Stimulated activated CD8-positive, alpha-beta memory T cell treated with anti-CD3 and anti-CD28 coated beads, Interleukin-15, amount 100 ng/mL, for 1 hour (primary cell): Measurements from ENCODE around the gene DBH.

Source experiments
- DNase-seq: peaks from one replicate; pipeline ENCODE4 v3.0.0-alpha.2; 2020; ENCODE audit warnings: low read depth

DBH gene

DNA sequence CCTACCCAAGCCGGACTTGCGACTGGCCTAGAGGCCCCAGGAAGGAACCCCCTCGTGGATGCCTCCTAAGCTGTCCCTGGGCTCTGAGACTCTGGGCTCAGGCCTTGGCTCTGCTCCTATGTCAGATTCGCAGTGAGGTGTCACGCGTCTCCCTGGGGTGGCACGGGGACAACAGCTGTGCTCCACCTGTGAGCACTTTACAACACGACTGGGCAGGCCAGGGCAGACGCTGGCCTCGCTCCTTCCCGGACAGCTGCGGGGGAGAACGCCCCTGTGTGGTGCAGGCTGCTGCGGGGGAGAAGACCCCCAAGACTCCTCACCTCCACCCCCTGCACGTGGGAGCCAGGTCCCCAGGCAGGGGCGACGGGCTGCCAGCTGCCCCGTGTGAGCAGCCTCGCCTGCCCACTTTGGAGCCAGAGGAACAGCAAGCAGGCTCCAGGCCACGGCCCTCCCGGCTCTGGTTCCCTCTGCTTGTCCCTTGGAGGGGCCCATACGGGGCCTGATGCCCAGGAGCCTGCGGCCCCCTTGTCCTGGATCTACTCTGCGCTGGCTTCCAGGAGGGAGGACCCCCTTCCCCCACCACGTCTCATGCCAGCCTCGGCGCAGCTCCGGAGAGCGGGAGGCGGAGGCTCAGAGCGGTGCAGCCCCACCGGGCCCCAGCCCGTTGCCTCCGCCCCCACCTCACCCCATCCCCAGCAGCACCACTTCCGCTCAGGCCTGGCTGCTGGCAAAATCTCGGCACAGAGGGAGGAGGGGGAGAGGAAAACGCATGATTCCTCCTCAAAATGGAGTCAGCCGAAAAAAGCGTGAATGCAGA is 66.0 kb downstream of the DBH start:
- no peak for DNase-seq

DNA sequence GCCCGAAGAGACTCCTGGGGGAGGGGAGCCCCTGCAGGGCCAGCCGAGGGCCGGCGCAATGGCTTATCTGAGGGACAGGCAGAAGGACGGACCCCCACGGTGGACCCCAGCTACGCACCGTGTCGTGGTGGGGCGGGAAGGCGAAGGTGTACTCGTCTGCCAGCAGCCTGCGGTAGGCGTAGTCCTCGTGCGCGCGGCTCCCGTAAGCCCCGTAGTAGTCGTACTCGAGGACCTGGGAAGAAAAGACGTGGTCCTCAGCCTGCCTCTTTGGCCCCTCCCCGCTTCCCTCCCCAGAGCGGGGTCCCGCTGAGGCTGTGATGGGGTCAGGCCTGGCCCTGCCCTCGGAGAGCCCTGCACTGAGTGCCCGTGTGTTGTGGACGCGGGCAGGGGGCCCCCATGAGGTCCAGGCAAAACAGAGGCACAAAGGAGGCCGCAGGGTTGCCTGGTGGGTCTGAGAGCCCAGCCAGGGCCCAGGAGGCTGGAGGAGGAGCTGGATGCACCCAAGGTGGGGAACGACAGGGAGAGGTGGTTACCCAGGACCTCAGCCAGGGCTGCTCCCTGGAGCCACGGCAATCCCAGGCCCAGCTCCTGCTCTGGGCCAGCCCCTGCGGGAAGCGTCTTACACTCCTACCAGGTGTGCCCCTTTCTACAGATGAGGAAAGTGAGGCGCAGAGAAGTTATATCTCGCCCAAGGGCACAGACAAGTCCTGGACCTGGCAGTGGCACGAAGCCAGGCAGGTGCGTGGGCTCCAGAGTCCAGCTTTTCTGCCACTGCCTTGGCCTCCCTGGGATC is 66.8 kb downstream of the DBH start:
- DNase-seq, result no peak

DNA sequence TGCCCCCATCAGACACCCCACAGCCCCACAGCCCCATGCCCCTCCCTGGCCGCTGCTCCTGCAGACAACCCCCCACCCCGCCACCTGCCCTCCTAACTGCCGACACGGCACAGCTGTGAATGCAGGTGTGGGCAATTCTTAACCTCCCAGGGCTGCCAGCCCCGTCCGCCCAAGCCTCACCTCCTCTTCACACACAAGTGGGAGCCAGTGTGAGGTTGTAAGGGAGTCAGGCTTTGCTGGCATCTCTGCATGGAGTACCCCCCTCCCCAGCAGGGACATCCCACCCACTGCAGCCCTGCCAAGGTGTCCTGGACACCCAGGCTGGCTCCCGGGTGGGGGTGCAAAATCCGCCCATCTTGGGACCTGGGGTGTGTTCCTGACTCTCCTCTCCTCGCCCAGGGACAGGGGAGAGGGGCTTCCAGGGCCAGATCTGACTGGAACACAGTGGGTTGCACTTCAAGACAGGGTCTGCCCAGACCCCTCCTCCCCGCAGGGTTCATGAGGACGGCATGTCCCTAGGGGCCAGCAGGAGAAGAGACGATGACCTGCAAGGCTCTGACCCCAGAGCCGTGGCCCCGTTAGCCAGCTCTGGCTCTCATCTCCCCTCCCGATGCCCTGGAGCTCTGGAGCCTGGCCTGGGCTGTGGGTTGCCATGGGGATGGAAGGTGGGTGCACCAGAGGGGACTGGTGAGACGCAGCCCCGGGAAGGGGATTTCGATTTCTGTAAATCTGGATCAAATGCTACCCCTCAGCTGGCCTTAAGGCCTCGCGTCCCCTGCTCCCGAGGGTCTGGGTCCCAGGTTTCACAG is 67.6 kb downstream of the DBH start:
- no peak for DNase-seq

DNA sequence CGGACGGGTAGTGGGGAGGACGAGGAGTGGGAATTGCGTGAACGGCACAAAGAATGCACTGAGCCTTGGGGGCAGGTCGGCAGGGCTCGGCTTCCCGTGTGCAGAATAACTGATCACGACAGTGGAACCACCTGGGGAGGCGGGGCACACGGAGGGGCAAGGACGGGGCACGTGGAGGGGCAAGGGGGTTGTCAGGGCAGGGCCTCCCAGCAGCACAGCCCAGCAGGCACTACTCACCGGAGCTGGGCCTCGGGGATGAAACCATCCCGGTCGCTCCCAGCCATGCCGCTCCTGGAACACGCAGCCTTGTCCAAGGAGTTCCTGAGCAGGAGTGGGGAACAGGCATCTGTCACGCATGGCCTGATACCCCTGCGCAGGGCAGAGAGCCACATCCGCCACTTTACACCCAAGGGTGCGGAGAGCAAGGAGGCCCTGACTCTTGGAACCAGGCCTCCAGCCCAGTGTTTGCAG is 68.6 kb downstream of the DBH start:
- DNase-seq, result no peak

DNA sequence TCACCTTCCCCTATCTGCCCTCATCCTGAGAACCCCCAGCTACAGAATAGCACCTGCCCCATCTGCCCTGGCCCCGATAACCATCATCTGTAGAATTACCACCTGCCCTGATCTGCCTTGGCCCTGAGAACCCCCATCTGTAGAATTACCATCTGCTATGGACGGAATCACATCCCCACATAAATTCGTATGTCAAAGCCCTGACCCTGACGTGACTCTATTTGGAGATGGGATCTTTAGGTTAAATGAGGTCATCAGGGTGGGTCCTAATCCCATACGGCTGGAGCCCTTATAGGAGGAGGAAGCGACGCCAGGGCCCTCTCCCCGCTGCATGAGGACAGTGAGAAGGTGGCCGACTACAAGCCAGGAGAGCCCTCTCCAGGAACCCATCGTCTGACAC is 69.4 kb downstream of the DBH start:
- DNase-seq, result no peak

DNA sequence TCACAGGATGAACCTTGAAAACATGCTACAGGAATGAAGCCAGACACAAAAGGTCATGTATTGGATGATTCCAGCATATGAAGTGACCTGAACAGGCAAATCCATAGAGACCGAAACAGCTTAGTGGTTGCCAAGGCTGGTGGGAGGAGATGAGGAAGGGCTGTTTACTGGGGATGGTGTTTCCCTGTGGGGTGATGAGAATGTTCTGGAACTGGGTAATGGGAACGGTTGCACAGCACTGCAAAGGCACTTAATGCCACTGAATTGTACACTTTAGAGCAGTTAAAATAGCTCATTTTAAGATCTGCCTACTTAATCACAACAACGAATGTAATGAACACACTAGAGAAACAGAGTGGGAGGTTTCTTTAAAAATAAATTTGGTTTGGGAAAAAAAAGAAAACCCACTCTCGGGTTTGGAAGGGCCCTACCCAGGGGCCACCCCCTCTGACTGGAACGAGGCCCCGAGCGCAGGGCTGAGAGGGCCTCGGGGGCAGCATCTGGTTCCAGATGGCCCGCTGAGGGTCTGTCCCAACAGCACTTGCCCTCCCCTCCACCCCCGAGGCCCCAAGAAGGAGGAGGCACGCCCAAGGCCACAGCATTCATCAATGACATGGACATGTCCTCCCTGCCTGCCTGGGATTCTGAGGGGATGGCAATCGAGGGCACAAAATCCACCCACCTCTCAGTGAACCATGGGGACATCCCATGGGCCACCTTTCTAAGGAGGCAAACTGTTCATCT is 70.3 kb downstream of the DBH start:
- no peak for DNase-seq

DNA sequence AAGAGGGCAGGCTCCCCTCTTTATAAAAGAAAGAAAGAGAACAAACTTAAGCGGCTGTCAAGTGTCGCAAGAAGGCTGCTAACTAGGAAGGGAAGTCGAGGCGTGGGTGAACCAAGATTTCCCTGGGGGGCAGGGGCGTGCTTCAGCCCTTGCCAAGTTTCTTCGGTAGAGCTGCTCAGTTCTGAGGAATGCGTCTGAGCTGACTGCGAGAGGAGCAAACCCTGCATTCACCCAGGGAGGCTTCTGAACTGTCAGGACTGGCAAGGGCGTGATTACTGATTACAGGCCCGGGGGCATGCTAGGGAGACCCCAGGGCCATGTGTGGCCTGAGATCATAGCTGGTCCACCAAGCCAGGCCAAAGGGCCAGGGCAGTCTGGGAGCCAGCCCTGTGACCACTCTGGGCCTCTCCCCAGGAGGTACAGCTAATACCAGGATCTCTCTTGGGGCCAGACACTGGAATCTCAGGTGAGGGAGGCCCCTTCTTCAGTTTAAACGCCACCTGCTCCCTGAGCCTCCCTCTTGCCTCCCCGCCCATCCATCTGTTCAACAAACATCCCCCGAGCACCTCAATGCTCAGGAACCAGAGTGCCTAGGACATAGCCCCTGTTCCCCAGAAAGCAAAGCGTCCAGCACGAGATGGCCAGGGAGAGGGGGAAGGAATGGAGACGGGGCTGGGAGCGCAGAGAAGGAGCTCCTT is 71.1 kb downstream of the DBH start:
- no peak for DNase-seq

DNA sequence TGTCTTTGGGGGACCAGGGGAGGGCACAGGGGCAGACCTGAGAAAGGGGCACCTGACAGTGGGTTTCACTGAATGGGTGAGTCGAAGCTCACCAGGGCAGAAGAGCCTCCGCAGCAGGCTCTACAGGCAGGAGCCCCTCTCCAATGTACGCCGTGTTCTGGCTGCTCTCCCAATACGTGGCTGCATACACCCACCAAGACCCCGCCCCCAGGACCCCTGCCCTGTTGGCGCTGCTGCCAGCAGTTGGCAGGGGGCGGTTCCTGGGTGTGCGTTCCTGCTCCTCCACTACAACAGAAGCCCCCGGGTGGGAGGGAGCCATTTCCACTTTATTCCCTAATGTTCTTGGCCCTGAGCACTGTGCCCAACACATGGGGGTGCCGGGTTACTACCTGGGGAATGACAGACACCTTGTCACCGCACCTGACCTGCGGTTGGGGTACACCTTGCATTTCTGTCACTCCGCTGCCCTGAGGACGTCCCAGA is 71.6 kb downstream of the DBH start:
- DNase-seq, result no peak

DNA sequence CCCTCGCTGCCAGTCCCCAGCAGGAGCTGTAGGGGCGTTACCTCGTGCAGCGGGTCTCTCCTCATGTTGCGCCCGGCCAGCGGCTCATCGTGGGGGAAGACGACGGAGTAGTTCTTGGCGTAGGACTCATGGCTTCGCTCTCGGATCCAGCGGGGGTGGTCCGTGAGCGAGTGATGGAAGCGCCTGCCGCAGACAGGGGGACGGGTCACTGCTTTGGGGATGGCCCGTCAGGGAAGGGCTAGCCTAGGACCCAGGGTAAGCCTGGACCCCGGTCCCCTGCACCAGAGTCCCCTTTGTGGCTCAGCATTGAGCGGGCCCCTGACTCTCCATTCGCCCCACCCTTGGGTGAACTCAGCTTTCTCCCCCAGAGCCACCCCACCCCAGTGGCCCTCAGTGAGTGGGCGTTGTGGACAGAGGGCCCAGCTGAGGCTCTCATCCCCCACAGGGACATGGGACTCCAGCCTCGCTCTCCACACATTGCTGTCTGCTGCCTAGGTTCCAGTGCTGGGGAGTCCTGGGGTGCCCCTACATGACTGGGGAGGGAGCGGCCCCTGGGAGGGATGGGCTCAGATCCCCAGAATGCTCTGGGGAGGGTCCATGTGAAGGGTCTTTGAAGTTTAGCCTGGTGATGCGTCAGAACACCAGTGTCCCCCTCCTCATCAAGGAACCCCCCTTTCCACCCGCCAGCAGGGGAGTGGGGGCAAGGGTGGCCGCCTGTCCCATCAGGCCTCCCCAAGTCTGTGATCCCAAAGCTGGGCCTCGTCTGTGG is 72.3 kb downstream of the DBH start:
- DNase-seq, result no peak
